ENCODE data around the gene TMEM60.
"Not testable (repeated sequence)": the region's sequence is repeated elsewhere in the genome, so short reads cannot be mapped to it uniquely, and the experiment has no call there.

TMEM60 gene

GRCh38 chr7:77811516-77812289, 13.5 kb upstream of the TMEM60 start:
- DNase-seq: no peak

DNA sequence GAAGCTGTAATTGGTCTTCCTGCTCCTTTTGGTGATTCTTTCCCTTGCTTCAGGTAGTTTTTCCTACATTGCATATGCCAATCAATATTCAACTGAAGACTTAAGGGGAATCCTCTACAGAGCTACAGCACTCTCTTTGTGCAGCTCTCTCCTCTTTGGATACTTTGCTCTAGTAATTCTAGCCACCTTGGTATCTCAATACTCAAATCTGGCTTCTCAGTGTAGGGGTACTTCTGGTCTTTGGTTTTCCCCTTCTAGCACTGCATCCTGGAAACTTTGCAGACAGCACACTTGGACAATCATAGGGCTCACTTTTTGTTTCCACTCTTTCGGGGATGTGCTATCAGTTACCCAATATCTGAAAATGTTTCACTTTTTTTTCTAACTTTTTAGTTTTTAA, 10.3 kb upstream of the TMEM60 start:
- DNase-seq: no peak

- DNase-seq: no peak
Observed at GRCh38 chr7:77806425-77806824, 8.2 kb upstream of the TMEM60 start.

GRCh38 chr7:77802557-77803405, 4.5 kb upstream of the TMEM60 start:
- DNase-seq: peak; percentile 48

- no peak for DNase-seq
Observed at GRCh38 chr7:77800730-77801129, 2.5 kb upstream of the TMEM60 start.

- DNase-seq: no peak
Observed at GRCh38 chr7:77800158-77800557, 1.9 kb upstream of the TMEM60 start.

GRCh38 chr7:77799078-77799964, 1.1 kb upstream of the TMEM60 start:
- peak; percentile 70 for DNase-seq

DNA sequence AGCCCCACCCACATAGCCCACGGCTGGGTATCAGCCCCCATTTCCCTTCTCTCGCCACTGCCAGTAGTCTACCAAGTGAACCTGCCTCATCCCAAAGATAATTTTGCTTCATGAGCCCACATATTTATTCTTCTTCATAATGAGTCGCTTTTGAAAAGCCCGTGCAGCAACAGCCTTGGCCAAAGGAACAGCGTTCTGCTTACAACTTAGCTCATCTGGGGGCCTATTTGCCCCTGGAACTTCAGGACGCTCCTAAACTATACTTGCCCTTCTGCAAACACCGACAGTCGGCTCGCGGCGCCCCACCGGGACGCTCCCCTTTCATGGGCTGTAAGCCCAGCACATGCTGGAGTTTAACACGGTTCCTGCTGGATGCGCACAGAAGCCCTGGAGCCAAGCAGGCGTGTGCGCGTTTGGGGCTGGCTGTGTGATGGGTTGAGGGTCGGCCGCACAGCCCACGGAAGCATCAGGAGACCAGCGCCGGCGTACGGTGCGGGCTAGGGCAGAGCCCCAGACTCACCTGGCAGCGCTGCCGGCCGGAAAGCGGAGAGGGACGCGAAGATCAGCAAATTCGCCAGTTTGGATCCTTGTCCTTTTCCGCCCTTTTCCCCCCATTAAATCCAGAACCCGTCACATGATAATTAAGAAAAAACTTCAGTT, 370 bp downstream of the TMEM60 start:
- DNase-seq: no peak

DNA sequence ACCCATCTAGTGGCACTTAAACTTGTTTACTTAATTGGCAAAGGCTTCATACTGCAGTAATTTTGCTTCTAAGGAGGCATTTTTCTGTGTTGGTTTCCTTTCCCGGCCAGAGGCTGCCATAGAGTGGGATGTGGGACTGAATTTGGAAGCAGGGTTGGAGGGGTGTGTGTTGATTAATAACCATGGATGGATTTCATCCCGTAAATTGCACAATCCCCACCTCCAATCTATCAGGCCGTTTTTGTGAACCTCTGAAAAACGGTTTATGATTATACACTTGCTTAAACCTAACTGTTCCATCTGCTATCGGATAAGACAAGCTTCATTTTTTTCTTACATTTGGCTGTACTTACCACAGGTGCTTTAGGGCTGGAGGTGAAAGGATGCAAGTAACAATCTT, 1.3 kb downstream of the TMEM60 start:
- DNase-seq: no peak

DNA sequence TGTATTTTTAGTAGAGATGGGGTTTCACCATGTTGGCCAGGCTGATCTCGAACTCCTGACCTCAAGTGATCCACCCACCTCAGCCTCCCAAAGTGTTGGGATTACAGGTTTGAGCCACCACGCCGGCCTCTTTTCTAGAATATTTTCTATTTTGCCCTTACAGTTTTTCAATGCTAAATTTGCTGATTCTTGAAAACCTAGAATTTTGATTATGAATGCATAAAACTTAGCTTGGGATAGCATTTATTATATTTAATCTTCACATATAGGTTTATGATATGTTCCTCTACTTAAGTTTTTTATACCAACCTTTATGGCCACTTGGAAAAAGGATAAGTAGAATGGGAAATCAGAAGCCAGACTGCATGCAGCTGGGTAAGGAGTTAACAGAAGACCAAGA, 2.1 kb downstream of the TMEM60 start:
- DNase-seq: no peak

DNA sequence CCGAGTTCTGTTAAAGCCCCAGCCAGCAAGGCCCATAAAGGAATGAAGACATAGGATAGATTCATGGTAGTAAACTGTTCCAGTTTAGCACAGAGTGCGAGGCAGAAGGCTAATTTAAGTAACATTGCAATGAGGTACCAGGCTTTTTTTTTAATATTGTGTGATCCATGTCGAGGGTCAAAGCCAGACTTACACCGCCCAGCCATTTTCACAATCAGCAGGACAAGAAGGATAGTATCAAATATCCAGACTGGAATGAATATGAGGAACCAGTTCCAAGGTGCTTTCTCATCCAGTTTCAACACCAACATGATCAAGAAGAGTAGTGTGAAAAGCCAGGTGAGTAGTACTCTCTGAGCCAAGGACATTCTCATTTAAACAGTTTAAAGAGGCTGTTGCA, 4.2 kb downstream of the TMEM60 start:
- DNase-seq: no peak

DNA sequence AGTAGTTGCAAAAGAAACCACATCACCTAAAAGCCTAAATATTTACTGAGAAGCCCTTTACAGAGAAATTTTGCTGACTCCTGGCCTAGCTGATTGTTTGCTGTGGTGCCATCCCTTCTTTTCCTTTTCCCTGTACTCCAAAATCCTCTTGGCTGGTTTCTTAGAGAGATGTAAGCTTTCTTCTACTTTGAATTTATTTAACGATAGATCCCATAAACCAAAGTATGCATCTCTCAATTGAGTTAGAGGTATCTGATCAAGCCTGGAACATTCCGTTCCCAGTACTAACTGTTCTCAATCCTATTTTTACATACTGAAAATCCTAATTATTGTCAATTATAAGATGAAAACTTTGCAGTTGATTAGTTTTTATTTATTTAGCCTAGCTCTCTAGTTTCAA, 6.3 kb downstream of the TMEM60 start:
- no peak for DNase-seq

DNA sequence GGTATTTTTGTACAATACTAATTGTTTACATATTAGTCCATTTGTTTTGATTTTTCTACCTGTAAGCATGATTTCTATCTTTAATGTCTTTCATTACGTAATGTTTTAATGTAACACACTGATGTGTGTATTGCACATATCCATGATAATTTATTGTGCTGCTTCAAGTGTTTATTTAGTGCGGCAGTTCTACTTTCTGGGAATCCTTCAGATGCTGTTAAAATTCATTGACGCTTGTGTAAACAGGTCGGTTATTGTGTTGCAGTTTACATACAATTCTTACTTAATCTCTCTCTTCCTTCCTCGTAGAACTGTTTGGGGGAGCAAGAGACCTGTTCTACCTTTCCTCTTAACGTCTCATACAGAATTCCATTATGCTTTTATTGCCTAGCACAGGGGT, 6.9 kb downstream of the TMEM60 start:
- DNase-seq: no peak

GRCh38 chr7:77788327-77788902, 9.8 kb downstream of the TMEM60 start:
- DNase-seq: no peak

- DNase-seq: no peak
Observed at GRCh38 chr7:77786741-77787140, 11.5 kb downstream of the TMEM60 start.

DNA sequence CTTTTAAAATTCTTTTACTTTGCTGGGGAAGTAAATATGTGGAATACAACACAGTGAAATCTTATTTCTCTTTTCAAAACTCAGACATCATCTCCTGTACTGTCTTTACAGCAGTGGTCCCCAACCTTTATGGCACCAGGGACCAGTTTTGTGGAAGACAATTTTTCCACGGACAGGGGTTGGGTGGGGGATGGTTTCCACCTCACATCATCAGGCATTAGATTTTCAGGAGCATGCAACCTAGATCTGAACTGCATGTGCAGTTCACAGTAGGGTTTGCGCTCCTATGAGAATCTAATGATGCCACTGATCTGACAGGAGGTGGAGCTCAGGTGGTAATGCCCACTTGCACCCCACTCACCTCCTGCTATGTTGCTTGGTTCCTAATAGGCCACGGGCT, 12.2 kb downstream of the TMEM60 start:
- no peak for DNase-seq

GRCh38 chr7:77784426-77784825, 13.8 kb downstream of the TMEM60 start:
- not testable (repeated sequence) for DNase-seq

GRCh38 chr7:77783545-77783944, 14.7 kb downstream of the TMEM60 start:
- no peak for DNase-seq

DNA sequence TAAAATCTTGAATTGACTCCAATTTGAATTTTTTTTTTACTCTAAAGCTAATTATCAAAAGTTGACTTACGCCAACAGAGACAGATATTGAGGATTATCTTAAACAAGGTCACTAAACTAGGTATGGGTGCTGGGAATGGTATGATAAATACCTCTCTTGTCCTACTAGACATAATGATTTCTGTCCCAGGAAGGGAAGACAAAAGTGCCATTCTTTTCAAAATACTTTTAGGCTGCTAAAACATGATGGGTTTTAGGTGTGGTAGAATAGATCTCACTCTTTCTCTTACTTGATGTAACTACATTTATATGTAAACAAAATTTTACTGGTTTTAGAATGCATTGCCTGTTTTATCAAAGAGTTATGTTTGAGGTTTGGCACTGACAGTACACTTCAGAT, 15.1 kb downstream of the TMEM60 start:
- no peak for DNase-seq

DNA sequence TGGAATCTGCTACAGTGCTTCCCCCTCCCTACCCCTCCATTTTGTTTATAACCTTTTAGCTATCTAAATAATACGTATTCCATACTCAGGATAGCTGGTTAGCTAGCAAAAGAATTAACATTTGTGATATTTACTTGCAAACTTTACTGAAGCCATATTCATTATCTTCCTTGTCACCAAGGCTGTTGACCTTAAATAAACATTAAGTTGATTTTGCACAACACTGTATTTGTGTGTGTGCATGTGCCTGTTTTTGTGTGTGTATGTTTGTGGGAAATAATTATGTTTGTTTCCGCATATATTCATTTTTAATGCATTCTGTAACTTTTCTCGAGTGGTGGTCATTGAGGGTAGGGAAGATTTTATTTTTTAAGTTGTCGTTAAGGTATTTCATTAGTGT, 15.9 kb downstream of the TMEM60 start:
- no peak for DNase-seq

- no peak for DNase-seq
Observed at GRCh38 chr7:77778535-77778934, 19.7 kb downstream of the TMEM60 start.

- DNase-seq: no peak
Observed at GRCh38 chr7:77771901-77772300, 26.3 kb downstream of the TMEM60 start.

Measured in RPMI8226 (cell line).